ENCODE measurements around the gene PRXL2A.

PRXL2A gene

GRCh38 chr10:80421707-80422536 is 13.6 kb downstream of the PRXL2A start:
- Histone ChIP-seq H2AFZ (ENCODE audit: low read length, unreplicated experiment) (no peak overlapping the region), H3K79me2 (ENCODE audit: control insufficient read depth, insufficient read depth, low read length, unreplicated experiment) (no peaks in the 10 kb centered on the region), H3K27me3 (ENCODE audit: insufficient read depth, low read length) (peaks cover 44% of the 10 kb centered on the region), H3K27ac (ENCODE audit: low read depth, low read length) (no peak overlapping the region), H3K4me1 (ENCODE audit: control insufficient read depth, insufficient read depth, low read length, unreplicated experiment) (no peaks in the 10 kb centered on the region), H3K4me3 (ENCODE audit: low read depth, low read length) (no peak overlapping the region), H3K36me3 (ENCODE audit: insufficient read depth, low read length) (no peaks in the 10 kb centered on the region)

- Histone ChIP-seq H3K27ac (ENCODE audit: low read depth, low read length) (no peak overlapping the region), H3K4me3 (ENCODE audit: low read depth, low read length) (no peak overlapping the region), H2AFZ (ENCODE audit: low read length, unreplicated experiment) (no peak overlapping the region), H3K36me3 (ENCODE audit: insufficient read depth, low read length) (no peaks in the 10 kb centered on the region), H3K4me1 (ENCODE audit: control insufficient read depth, insufficient read depth, low read length, unreplicated experiment) (no peaks in the 10 kb centered on the region), H3K79me2 (ENCODE audit: control insufficient read depth, insufficient read depth, low read length, unreplicated experiment) (no peaks in the 10 kb centered on the region), H3K27me3 (ENCODE audit: insufficient read depth, low read length) (peaks cover 30% of the 10 kb centered on the region)
Observed at GRCh38 chr10:80425901-80426300, 17.6 kb downstream of the PRXL2A start.

- Histone ChIP-seq H3K4me3 (ENCODE audit: low read depth, low read length) (no peak overlapping the region), H3K27me3 (ENCODE audit: insufficient read depth, low read length) (peaks cover 21% of the 10 kb centered on the region), H3K27ac (ENCODE audit: low read depth, low read length) (no peak overlapping the region), H3K79me2 (ENCODE audit: control insufficient read depth, insufficient read depth, low read length, unreplicated experiment) (no peaks in the 10 kb centered on the region), H3K36me3 (ENCODE audit: insufficient read depth, low read length) (no peaks in the 10 kb centered on the region), H2AFZ (ENCODE audit: low read length, unreplicated experiment) (no peak overlapping the region), H3K4me1 (ENCODE audit: control insufficient read depth, insufficient read depth, low read length, unreplicated experiment) (no peaks in the 10 kb centered on the region)
Observed at GRCh38 chr10:80427541-80427940, 19.2 kb downstream of the PRXL2A start.

GRCh38 chr10:80429521-80429973 is 21.2 kb downstream of the PRXL2A start:
- H3K36me3 ChIP-seq (ENCODE audit: insufficient read depth, low read length) = no peaks in the 10 kb centered on the region
- no peak overlapping the region for H3K27ac ChIP-seq (ENCODE audit: low read depth, low read length)
- no peaks in the 10 kb centered on the region for H3K79me2 ChIP-seq (ENCODE audit: control insufficient read depth, insufficient read depth, low read length, unreplicated experiment)
- peaks cover 7% of the 10 kb centered on the region for H3K27me3 ChIP-seq (ENCODE audit: insufficient read depth, low read length)
- no peaks in the 10 kb centered on the region for H3K4me1 ChIP-seq (ENCODE audit: control insufficient read depth, insufficient read depth, low read length, unreplicated experiment)
- no peak overlapping the region for H2AFZ ChIP-seq (ENCODE audit: low read length, unreplicated experiment)
- H3K4me3 ChIP-seq (ENCODE audit: low read depth, low read length) = no peak overlapping the region

- no peak overlapping the region for H3K27ac ChIP-seq (ENCODE audit: low read depth, low read length)
- H2AFZ ChIP-seq (ENCODE audit: low read length, unreplicated experiment) = no peak overlapping the region
- no peak overlapping the region for H3K4me3 ChIP-seq (ENCODE audit: low read depth, low read length)
- H3K79me2 ChIP-seq (ENCODE audit: control insufficient read depth, insufficient read depth, low read length, unreplicated experiment) = no peaks in the 10 kb centered on the region
- H3K27me3 ChIP-seq (ENCODE audit: insufficient read depth, low read length) = peaks cover 26% of the 10 kb centered on the region
- H3K4me1 ChIP-seq (ENCODE audit: control insufficient read depth, insufficient read depth, low read length, unreplicated experiment) = no peaks in the 10 kb centered on the region
- H3K36me3 ChIP-seq (ENCODE audit: insufficient read depth, low read length) = no peaks in the 10 kb centered on the region
Observed at GRCh38 chr10:80433134-80433533, 24.8 kb downstream of the PRXL2A start.

GRCh38 chr10:80436446-80437098 is 28.2 kb downstream of the PRXL2A start:
- H3K79me2 ChIP-seq (ENCODE audit: control insufficient read depth, insufficient read depth, low read length, unreplicated experiment) = no peaks in the 10 kb centered on the region
- peaks cover 37% of the 10 kb centered on the region for H3K27me3 ChIP-seq (ENCODE audit: insufficient read depth, low read length)
- H3K27ac ChIP-seq (ENCODE audit: low read depth, low read length) = no peak overlapping the region
- H2AFZ ChIP-seq (ENCODE audit: low read length, unreplicated experiment) = no peak overlapping the region
- H3K4me1 ChIP-seq (ENCODE audit: control insufficient read depth, insufficient read depth, low read length, unreplicated experiment) = no peaks in the 10 kb centered on the region
- H3K4me3 ChIP-seq (ENCODE audit: low read depth, low read length) = no peak overlapping the region
- no peaks in the 10 kb centered on the region for H3K36me3 ChIP-seq (ENCODE audit: insufficient read depth, low read length)

GRCh38 chr10:80437227-80437626 is 28.9 kb downstream of the PRXL2A start:
- Histone ChIP-seq H3K27ac (ENCODE audit: low read depth, low read length) (no peak overlapping the region), H3K79me2 (ENCODE audit: control insufficient read depth, insufficient read depth, low read length, unreplicated experiment) (no peaks in the 10 kb centered on the region), H3K4me3 (ENCODE audit: low read depth, low read length) (no peak overlapping the region), H3K4me1 (ENCODE audit: control insufficient read depth, insufficient read depth, low read length, unreplicated experiment) (no peaks in the 10 kb centered on the region), H2AFZ (ENCODE audit: low read length, unreplicated experiment) (no peak overlapping the region), H3K27me3 (ENCODE audit: insufficient read depth, low read length) (peaks cover 37% of the 10 kb centered on the region), H3K36me3 (ENCODE audit: insufficient read depth, low read length) (no peaks in the 10 kb centered on the region)

- H3K4me3 ChIP-seq (ENCODE audit: low read depth, low read length) = no peak overlapping the region
- H3K27me3 ChIP-seq (ENCODE audit: insufficient read depth, low read length) = peaks cover 27% of the 10 kb centered on the region
- H3K79me2 ChIP-seq (ENCODE audit: control insufficient read depth, insufficient read depth, low read length, unreplicated experiment) = no peaks in the 10 kb centered on the region
- H3K4me1 ChIP-seq (ENCODE audit: control insufficient read depth, insufficient read depth, low read length, unreplicated experiment) = no peaks in the 10 kb centered on the region
- no peak overlapping the region for H3K27ac ChIP-seq (ENCODE audit: low read depth, low read length)
- no peaks in the 10 kb centered on the region for H3K36me3 ChIP-seq (ENCODE audit: insufficient read depth, low read length)
- no peak overlapping the region for H2AFZ ChIP-seq (ENCODE audit: low read length, unreplicated experiment)
Observed at GRCh38 chr10:80441831-80442230, 33.5 kb downstream of the PRXL2A start.

GRCh38 chr10:80442879-80443278 is 34.5 kb downstream of the PRXL2A start:
- Histone ChIP-seq H3K4me1 (ENCODE audit: control insufficient read depth, insufficient read depth, low read length, unreplicated experiment) (no peaks in the 10 kb centered on the region), H3K36me3 (ENCODE audit: insufficient read depth, low read length) (no peaks in the 10 kb centered on the region), H3K27me3 (ENCODE audit: insufficient read depth, low read length) (peaks cover 18% of the 10 kb centered on the region), H3K79me2 (ENCODE audit: control insufficient read depth, insufficient read depth, low read length, unreplicated experiment) (no peaks in the 10 kb centered on the region), H3K4me3 (ENCODE audit: low read depth, low read length) (no peak overlapping the region), H3K27ac (ENCODE audit: low read depth, low read length) (no peak overlapping the region), H2AFZ (ENCODE audit: low read length, unreplicated experiment) (no peak overlapping the region)

GRCh38 chr10:80443531-80443974 is 35.2 kb downstream of the PRXL2A start:
- H3K79me2 ChIP-seq (ENCODE audit: control insufficient read depth, insufficient read depth, low read length, unreplicated experiment) = no peaks in the 10 kb centered on the region
- no peak overlapping the region for H3K4me3 ChIP-seq (ENCODE audit: low read depth, low read length)
- H3K36me3 ChIP-seq (ENCODE audit: insufficient read depth, low read length) = no peaks in the 10 kb centered on the region
- peaks cover 12% of the 10 kb centered on the region for H3K27me3 ChIP-seq (ENCODE audit: insufficient read depth, low read length)
- no peaks in the 10 kb centered on the region for H3K4me1 ChIP-seq (ENCODE audit: control insufficient read depth, insufficient read depth, low read length, unreplicated experiment)
- no peak overlapping the region for H3K27ac ChIP-seq (ENCODE audit: low read depth, low read length)
- H2AFZ ChIP-seq (ENCODE audit: low read length, unreplicated experiment) = no peak overlapping the region

GRCh38 chr10:80444124-80444523 is 35.8 kb downstream of the PRXL2A start:
- peaks cover 6% of the 10 kb centered on the region for H3K27me3 ChIP-seq (ENCODE audit: insufficient read depth, low read length)

More at GRCh38 chr10:80444124-80444523, 35.8 kb downstream of the PRXL2A start:
- H3K4me3 ChIP-seq (ENCODE audit: low read depth, low read length) = no peak overlapping the region
- H2AFZ ChIP-seq (ENCODE audit: low read length, unreplicated experiment) = no peak overlapping the region
- no peak overlapping the region for H3K27ac ChIP-seq (ENCODE audit: low read depth, low read length)
- H3K79me2 ChIP-seq (ENCODE audit: control insufficient read depth, insufficient read depth, low read length, unreplicated experiment) = no peaks in the 10 kb centered on the region
- H3K4me1 ChIP-seq (ENCODE audit: control insufficient read depth, insufficient read depth, low read length, unreplicated experiment) = no peaks in the 10 kb centered on the region
- H3K36me3 ChIP-seq (ENCODE audit: insufficient read depth, low read length) = no peaks in the 10 kb centered on the region
